Gastrocnemius medialis (tissue), 4 donors: Measurements from ENCODE around the gene EFHD1.

Source experiments
- CTCF ChIP-seq, 5 experiments: fragments of 450-650 bp in 3 of 5; fragments of 200-600 bp in 2 of 5; sonication (generic) in 2 of 5; IDR thresholded peaks in 4 of 5; conservative IDR thresholded peaks in 1 of 5; 1 replicate in 4 of 5; 2 replicates in 1 of 5; pipeline ENCODE4 v1.5.1; 2016 to 2019; ENCODE audit warnings: antibody characterized with exemption in 5 of 5, mild to moderate bottlenecking in 3 of 5, moderate library complexity in 3 of 5
- POLR2A ChIP-seq, 2 donors: fragments of 450-650 bp; IDR thresholded peaks; one replicate each; pipeline ENCODE4 v1.6.1; 2017; ENCODE audit warnings: antibody characterized with exemption in 2 of 2, mild to moderate bottlenecking in 2 of 2, moderate library complexity in 2 of 2

GRCh38 chr2:232688201-232688600 lies 54.8 kb downstream of the EFHD1 start:
- TF ChIP-seq CTCF (IDR thresholded peaks at IDR 0.05 in 4 of 5, conservative IDR thresholded peaks at IDR 0.05 in 1 of 5): no peak
- TF ChIP-seq POLR2A (IDR thresholded peaks at IDR 0.05): no peak
